SK-N-SH (cell line): ENCODE measurements around the gene SH3RF1.

ENCODE experiments used
- CHD2 ChIP-seq: fragments of 150-350 bp; IDR thresholded peaks from 2 replicates; pipeline ENCODE4 v1.6.1; 2018; ENCODE audit warnings: low read length; ENCODE audit not compliant: partially characterized antibody
- CTCF ChIP-seq: fragments of 200-600 bp; sonication (generic); IDR thresholded peaks from 2 replicates; pipeline ENCODE4 v1.6.1; 2017; ENCODE audit warnings: antibody characterized with exemption, mild to moderate bottlenecking, moderate library complexity
- GABPA ChIP-seq: IDR thresholded peaks from 2 replicates; pipeline ENCODE4 v1.4.0; 2012; ENCODE audit warnings: low read depth, mild to moderate bottlenecking
- IRF3 ChIP-seq: fragments of 150-350 bp; IDR thresholded peaks from 2 replicates; pipeline ENCODE4 v1.6.1; 2016; ENCODE audit warnings: mild to moderate bottlenecking, low read depth, low read length
- JUND ChIP-seq: IDR thresholded peaks from 2 replicates; pipeline ENCODE4 v1.4.0; 2012
- MAX ChIP-seq: IDR thresholded peaks from 2 replicates; pipeline ENCODE4 v1.4.0; 2012; ENCODE audit warnings: low read depth
- MXI1 ChIP-seq: IDR thresholded peaks from 2 replicates; pipeline ENCODE4 v1.6.1; 2012; ENCODE audit warnings: mild to moderate bottlenecking, low read depth, low read length, improper control_type of control experiment
- RAD21 ChIP-seq: IDR thresholded peaks from 2 replicates; pipeline ENCODE4 v1.6.1; 2012; ENCODE audit warnings: mild to moderate bottlenecking, low read length
- RFX5 ChIP-seq: IDR thresholded peaks from 2 replicates; pipeline ENCODE4 v1.6.1; 2012; ENCODE audit warnings: mild to moderate bottlenecking, improper control_type of control experiment, low read length
- RXRA ChIP-seq: IDR thresholded peaks from 2 replicates; pipeline ENCODE4 v1.4.0; 2012; ENCODE audit warnings: low read depth, mild to moderate bottlenecking, borderline replicate concordance
- SIN3A ChIP-seq: IDR thresholded peaks from 2 replicates; pipeline ENCODE4 v1.6.1; 2012; ENCODE audit warnings: low read depth, mild to moderate bottlenecking, low read length, moderate library complexity, borderline replicate concordance
- SMC3 ChIP-seq: IDR thresholded peaks from 2 replicates; pipeline ENCODE4 v1.6.1; 2012; ENCODE audit warnings: low read depth, low read length, improper control_type of control experiment
- TAF1 ChIP-seq: IDR thresholded peaks from 2 replicates; pipeline ENCODE4 v1.6.1; 2012; ENCODE audit warnings: low read depth, mild to moderate bottlenecking, low read length, moderate library complexity, borderline replicate concordance
- YY1 ChIP-seq: IDR thresholded peaks from 2 replicates; pipeline ENCODE4 v1.4.0; 2012; ENCODE audit warnings: low read depth, mild to moderate bottlenecking

- TF ChIP-seq CTCF (no peak), GABPA (no peak), YY1 (no peak), RAD21 (no peak), JUND (no peak), IRF3 (no peak), RFX5 (no peak), SMC3 (no peak), CHD2 (no peak), RXRA (no peak), MXI1 (no peak), MAX (no peak), SIN3A (no peak), TAF1 (no peak)
These were observed 168.7 kb downstream of the SH3RF1 start for GRCh38 chr4:169102026-169102425.
